ENCODE data around the gene SLC9C1.

SLC9C1 gene

GRCh38 chr3:112321867-112322652, 28.0 kb upstream of the SLC9C1 start:
- H3K4me3 ChIP-seq (ENCODE audit: low read depth, low read length): no peak overlapping the region
- TF ChIP-seq CTCF (IDR thresholded peaks at IDR 0.05; ENCODE audit: control insufficient read depth, extremely low read depth, insufficient read depth): no peak
- peak; percentile 17 for DNase-seq (ENCODE audit: low read depth)

GRCh38 chr3:112320691-112321090, 26.7 kb upstream of the SLC9C1 start:
- no peak overlapping the region for H3K4me3 ChIP-seq (ENCODE audit: low read depth, low read length)
- TF ChIP-seq CTCF (IDR thresholded peaks at IDR 0.05; ENCODE audit: control insufficient read depth, extremely low read depth, insufficient read depth): no peak
- no peak for DNase-seq (ENCODE audit: low read depth)

- no peak for TF ChIP-seq CTCF (IDR thresholded peaks at IDR 0.05; ENCODE audit: control insufficient read depth, extremely low read depth, insufficient read depth)
- no peak overlapping the region for H3K4me3 ChIP-seq (ENCODE audit: low read depth, low read length)
- DNase-seq (ENCODE audit: low read depth): no peak
Measured at GRCh38 chr3:112319516-112320276, 25.7 kb upstream of the SLC9C1 start.

GRCh38 chr3:112315791-112316190, 21.8 kb upstream of the SLC9C1 start:
- no peak for DNase-seq (ENCODE audit: low read depth)
- H3K4me3 ChIP-seq (ENCODE audit: low read depth, low read length): no peak overlapping the region
- no peak for TF ChIP-seq CTCF (IDR thresholded peaks at IDR 0.05; ENCODE audit: control insufficient read depth, extremely low read depth, insufficient read depth)

GRCh38 chr3:112314649-112315048, 20.6 kb upstream of the SLC9C1 start:
- TF ChIP-seq CTCF (IDR thresholded peaks at IDR 0.05; ENCODE audit: control insufficient read depth, extremely low read depth, insufficient read depth): no peak
- DNase-seq (ENCODE audit: low read depth): no peak
- H3K4me3 ChIP-seq (ENCODE audit: low read depth, low read length): no peak overlapping the region

- no peak for DNase-seq (ENCODE audit: low read depth)
- no peak overlapping the region for H3K4me3 ChIP-seq (ENCODE audit: low read depth, low read length)
- no peak for TF ChIP-seq CTCF (IDR thresholded peaks at IDR 0.05; ENCODE audit: control insufficient read depth, extremely low read depth, insufficient read depth)
Measured at GRCh38 chr3:112308151-112308911, 14.3 kb upstream of the SLC9C1 start.

All from LNCaP clone FGC (cell line).